Measurements from ENCODE around the gene USP6NL. TPM values are rescaled to one million over a fixed set of nuclear protein-coding genes. Genes with fewer than 3 reads are reported as not detected.

The USP6NL gene
- total and polyA plus RNA-seq, 3 donors from 2014 or later = 50.4 to 64.9 (median 56.1) TPM

GRCh38 chr10:11478807-11479206, 132.6 kb downstream of the USP6NL start:
- no peak overlapping the region for H3K4me3 ChIP-seq
- no peaks in the 10 kb centered on the region for H3K27me3 ChIP-seq
- H3K4me1 ChIP-seq = no peaks in the 10 kb centered on the region
- no peaks in the 10 kb centered on the region for H3K36me3 ChIP-seq (ENCODE audit: low read depth, missing control alignments)
- WGBS, 2 donors = 90 to 100% methylated on average over 1 of the region's 1 CpG
- no peak overlapping the region for H3K27ac ChIP-seq
- H3K9me3 ChIP-seq = no peaks in the 10 kb centered on the region
- no peak for TF ChIP-seq CTCF (IDR thresholded peaks at IDR 0.05)
- DNase-seq = no peak
- intact Hi-C loops (cut with DNase I; ENCODE audit: low total_unique reads) = no loop called here

GRCh38 chr10:11475831-11476434, 135.5 kb downstream of the USP6NL start:
- 69 to 74% methylated on average over 3 of the region's 3 CpGs for WGBS, 2 donors

GRCh38 chr10:11473128-11473760, 138.2 kb downstream of the USP6NL start:
- Histone ChIP-seq H3K9me3 (no peaks in the 10 kb centered on the region), H3K4me1 (no peaks in the 10 kb centered on the region), H3K27me3 (no peaks in the 10 kb centered on the region), H3K27ac (no peak overlapping the region), H3K36me3 (ENCODE audit: low read depth, missing control alignments) (no peaks in the 10 kb centered on the region), H3K4me3 (no peak overlapping the region)
- WGBS, 2 donors = 44 to 58% methylated on average over 12 of the region's 12 CpGs
- TF ChIP-seq POLR2A (IDR thresholded peaks at IDR 0.05) (no peak), CTCF (IDR thresholded peaks at IDR 0.05) (no peak)
- peak; percentile 38 for DNase-seq
- intact Hi-C loops (cut with DNase I; ENCODE audit: low total_unique reads) = no loop called here

More at GRCh38 chr10:11475831-11476434, 135.5 kb downstream of the USP6NL start:
- DNase-seq = no peak
- Histone ChIP-seq H3K4me1 (no peaks in the 10 kb centered on the region), H3K27ac (no peak overlapping the region), H3K27me3 (no peaks in the 10 kb centered on the region), H3K9me3 (no peaks in the 10 kb centered on the region), H3K4me3 (no peak overlapping the region), H3K36me3 (ENCODE audit: low read depth, missing control alignments) (no peaks in the 10 kb centered on the region)
- intact Hi-C loops (cut with DNase I; ENCODE audit: low total_unique reads) = no loop called here
- no peak for TF ChIP-seq POLR2A (IDR thresholded peaks at IDR 0.05)
- TF ChIP-seq CTCF (IDR thresholded peaks at IDR 0.05) = no peak

- no peak overlapping the region for H3K27ac ChIP-seq
- H3K27me3 ChIP-seq = no peaks in the 10 kb centered on the region
- no peak overlapping the region for H3K4me3 ChIP-seq
- peak; percentile 75 for DNase-seq
- intact Hi-C loops (cut with DNase I; ENCODE audit: low total_unique reads) = no loop called here
- no peaks in the 10 kb centered on the region for H3K36me3 ChIP-seq (ENCODE audit: low read depth, missing control alignments)
- H3K4me1 ChIP-seq = no peaks in the 10 kb centered on the region
- TF ChIP-seq POLR2A (IDR thresholded peaks at IDR 0.05) (no peak), CTCF (IDR thresholded peaks at IDR 0.05) (peak; percentile 59 to 76 (median 76))
- no peaks in the 10 kb centered on the region for H3K9me3 ChIP-seq
- WGBS, 2 donors = 70 to 77% methylated on average over 8 of the region's 8 CpGs
Measured at GRCh38 chr10:11472158-11472753, 139.2 kb downstream of the USP6NL start.

Data from testis (tissue), 3 donors.